ENCODE data around the gene SLC2A5. TPM values are rescaled to one million over a fixed set of nuclear protein-coding genes. Genes with fewer than 3 reads are reported as not detected.

Gene SLC2A5
- total and polyA plus RNA-seq, 2 of the 4 experiments (the other 2 are of a cell fraction) = 0.03 to 0.18 TPM

DNA sequence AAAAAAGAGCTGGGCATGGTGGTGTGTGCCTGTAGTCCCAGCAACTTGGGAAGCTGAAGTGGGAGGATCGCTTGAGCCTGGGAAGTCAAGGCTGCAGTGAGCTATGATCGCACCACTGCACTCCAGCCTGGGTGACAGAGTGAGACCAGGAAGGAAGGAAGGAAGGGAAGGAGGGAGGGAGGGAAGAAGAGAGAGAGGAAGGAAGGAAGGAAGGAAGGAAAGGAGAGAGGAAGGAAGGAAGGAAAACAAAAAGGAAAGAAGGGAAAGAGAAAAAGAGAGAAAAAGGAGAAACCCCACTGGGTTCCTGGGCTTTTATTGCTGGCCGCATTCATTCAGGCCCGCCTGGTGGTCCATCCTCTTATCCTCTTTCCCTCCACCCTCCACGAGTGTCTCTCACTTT lies 53.0 kb downstream of the SLC2A5 start:
- Histone ChIP-seq H2AFZ (replicated peaks; ENCODE audit: low read length, poor library complexity) (no peak overlapping the region), H3K18ac (ENCODE audit: low read depth, low read length) (no peak overlapping the region), H3K56ac (ENCODE audit: extremely low read depth, insufficient read depth, low read length) (no peak overlapping the region), H3K27me3 (ENCODE audit: control insufficient read depth, insufficient read depth, low read length) (peaks cover 13% of the 10 kb centered on the region), H2BK15ac (ENCODE audit: low read depth, low read length) (no peak overlapping the region), H3K14ac (replicated peaks; ENCODE audit: low read depth, low read length) (no peak overlapping the region), H4K20me1 (ENCODE audit: insufficient read depth, low read length) (no peaks in the 10 kb centered on the region), H3K9me1 (ENCODE audit: insufficient read depth, low read length) (no peaks in the 10 kb centered on the region), H3K4me3 (ENCODE audit: insufficient read depth, low read depth, low read length) (no peak overlapping the region), H3K9me3 (ENCODE audit: control insufficient read depth, insufficient read depth, low read length) (no peaks in the 10 kb centered on the region), H3K79me1 (ENCODE audit: low read depth in 1 of 2, low read length in 2 of 2) (no peaks in the 10 kb centered on the region), H3K4me2 (ENCODE audit: low read depth, low read length) (no peak overlapping the region), H3K9ac (ENCODE audit: low read depth, low read length) (no peak overlapping the region), H2AK5ac (ENCODE audit: low read depth, low read length) (no peak overlapping the region), H4K8ac (ENCODE audit: low read depth in 2 of 2, low read length in 2 of 2) (no peak overlapping the region), H3K36me3 (ENCODE audit: control insufficient read depth, insufficient read depth, low read length) (no peaks in the 10 kb centered on the region), H2BK20ac (ENCODE audit: low read depth, low read length) (no peak overlapping the region), H2BK120ac (ENCODE audit: low read depth, low read length) (no peak overlapping the region), H4K5ac (ENCODE audit: low read depth, low read length) (no peak overlapping the region), H4K91ac (ENCODE audit: insufficient read depth, low read depth, low read length) (no peak overlapping the region), H3K23ac (ENCODE audit: low read depth, low read length) (no peak overlapping the region), H2AK9ac (replicated peaks; ENCODE audit: low read depth, low read length, poor library complexity) (no peak overlapping the region), H3K4me1 (ENCODE audit: control insufficient read depth, insufficient read depth, low read length) (peaks cover 1% of the 10 kb centered on the region; the same call in 1 of the 2 replicates), H3K4ac (ENCODE audit: low read depth, low read length) (no peak overlapping the region), H2BK5ac (ENCODE audit: low read depth, low read length, poor library complexity, severe bottlenecking) (no peak overlapping the region), H3K27ac (ENCODE audit: insufficient read depth, low read length) (no peak overlapping the region)
- no peak for DNase-seq
- intact Hi-C loops (cut with micrococcal nuclease) = no loop called here
- in situ Hi-C loops (cut with MboI; ENCODE audit: low sequenced_read_pairs) = no loop called here
- ATAC-seq (ENCODE audit: low read depth) = no peak
- ChIA-PET POLR2A (ENCODE audit: unreplicated experiment) (no interaction called here), CTCF (no interaction called here)
- dilution Hi-C loops (cut with HindIII; ENCODE audit: low sequenced_read_pairs, unreplicated experiment) = no loop called here
- BruUV-seq (replicated peaks) = no TSS peak
- 70% methylated on average over 2 of the region's 5 CpGs; no CpG with 5 or more reads in 1 of the 2 experiments for WGBS, 2 experiments (ENCODE audit: extremely low coverage in 2 of 2, insufficient read length in 1 of 2)
- TF ChIP-seq NFE2L2 (IDR thresholded peaks at IDR 0.05; ENCODE audit: low read depth, low read length) = no peak
- TF ChIP-seq RCOR1 (IDR thresholded peaks at IDR 0.05; ENCODE audit: insufficient replicate concordance, low read length) = no peak
- TF ChIP-seq CHD1 (IDR thresholded peaks at IDR 0.05; ENCODE audit: low read depth, low read length) = no peak
- TF ChIP-seq, protein P1, sequence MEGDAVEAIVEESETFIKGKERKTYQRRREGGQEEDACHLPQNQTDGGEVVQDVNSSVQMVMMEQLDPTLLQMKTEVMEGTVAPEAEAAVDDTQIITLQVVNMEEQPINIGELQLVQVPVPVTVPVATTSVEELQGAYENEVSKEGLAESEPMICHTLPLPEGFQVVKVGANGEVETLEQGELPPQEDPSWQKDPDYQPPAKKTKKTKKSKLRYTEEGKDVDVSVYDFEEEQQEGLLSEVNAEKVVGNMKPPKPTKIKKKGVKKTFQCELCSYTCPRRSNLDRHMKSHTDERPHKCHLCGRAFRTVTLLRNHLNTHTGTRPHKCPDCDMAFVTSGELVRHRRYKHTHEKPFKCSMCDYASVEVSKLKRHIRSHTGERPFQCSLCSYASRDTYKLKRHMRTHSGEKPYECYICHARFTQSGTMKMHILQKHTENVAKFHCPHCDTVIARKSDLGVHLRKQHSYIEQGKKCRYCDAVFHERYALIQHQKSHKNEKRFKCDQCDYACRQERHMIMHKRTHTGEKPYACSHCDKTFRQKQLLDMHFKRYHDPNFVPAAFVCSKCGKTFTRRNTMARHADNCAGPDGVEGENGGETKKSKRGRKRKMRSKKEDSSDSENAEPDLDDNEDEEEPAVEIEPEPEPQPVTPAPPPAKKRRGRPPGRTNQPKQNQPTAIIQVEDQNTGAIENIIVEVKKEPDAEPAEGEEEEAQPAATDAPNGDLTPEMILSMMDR (conservative IDR thresholded peaks at IDR 0.05; ENCODE audit: low read depth, low read length) = no peak
- TF ChIP-seq USF2 (IDR thresholded peaks at IDR 0.05; ENCODE audit: low read depth, low read length) = no peak
- TF ChIP-seq RAD21 (IDR thresholded peaks at IDR 0.05; ENCODE audit: low read length) = no peak
- TF ChIP-seq POLR2A (IDR thresholded peaks at IDR 0.05; ENCODE audit: low read depth, low read length) = no peak
- no peak for TF ChIP-seq CEBPB (IDR thresholded peaks at IDR 0.05; ENCODE audit: low read depth, low read length)
- TF ChIP-seq ELK1 (IDR thresholded peaks at IDR 0.05; ENCODE audit: borderline replicate concordance, low read depth, low read length) = no peak
